Right lobe of liver (tissue), 4 donors: Measurements from ENCODE around the gene FRMD4B.

Source experiments
- POLR2A ChIP-seq: fragments of 450-650 bp; IDR thresholded peaks from one replicate; pipeline ENCODE4 v1.6.1; 2017; ENCODE audit warnings: antibody characterized with exemption, mild to moderate bottlenecking
- TF ChIP-seq, protein P1 (sequence below), 4 donors: fragments of 200-600 bp in 3 of 4; fragments of 450-650 bp in 1 of 4; IDR thresholded peaks; one replicate each; pipeline versions ENCODE4 v1.5.1 to v1.8.0; 2016 to 2022; ENCODE audit warnings: antibody characterized with exemption in 4 of 4, mild to moderate bottlenecking in 2 of 4
- donor health status: DM: no; HTN: no; CAD: no.
- donor health status: DM: no; HTN: no; CAD: no.
- donor health status: DM: no; HTN: yes; CAD: no.

DNA sequence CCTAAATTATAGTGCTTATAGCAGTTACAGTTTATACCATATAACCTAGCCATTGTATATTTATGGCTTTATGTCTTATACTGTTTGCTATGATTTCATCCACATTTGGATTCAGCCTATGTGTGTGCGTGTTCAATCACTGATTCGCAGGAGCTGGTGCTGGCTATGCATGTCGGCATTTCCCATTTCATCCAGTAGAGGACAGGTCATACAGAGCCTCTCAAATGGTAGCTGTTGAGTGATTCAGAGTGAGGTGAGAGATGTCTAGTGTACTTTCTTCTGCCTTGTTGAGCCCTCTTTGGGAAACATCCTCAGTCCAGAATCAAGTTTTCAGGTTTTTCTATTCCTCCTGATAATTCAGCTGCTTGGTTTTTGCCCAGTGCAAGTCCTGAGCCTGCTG is 76.1 kb downstream of the FRMD4B start:
- no peak for TF ChIP-seq POLR2A
- TF ChIP-seq, protein P1, sequence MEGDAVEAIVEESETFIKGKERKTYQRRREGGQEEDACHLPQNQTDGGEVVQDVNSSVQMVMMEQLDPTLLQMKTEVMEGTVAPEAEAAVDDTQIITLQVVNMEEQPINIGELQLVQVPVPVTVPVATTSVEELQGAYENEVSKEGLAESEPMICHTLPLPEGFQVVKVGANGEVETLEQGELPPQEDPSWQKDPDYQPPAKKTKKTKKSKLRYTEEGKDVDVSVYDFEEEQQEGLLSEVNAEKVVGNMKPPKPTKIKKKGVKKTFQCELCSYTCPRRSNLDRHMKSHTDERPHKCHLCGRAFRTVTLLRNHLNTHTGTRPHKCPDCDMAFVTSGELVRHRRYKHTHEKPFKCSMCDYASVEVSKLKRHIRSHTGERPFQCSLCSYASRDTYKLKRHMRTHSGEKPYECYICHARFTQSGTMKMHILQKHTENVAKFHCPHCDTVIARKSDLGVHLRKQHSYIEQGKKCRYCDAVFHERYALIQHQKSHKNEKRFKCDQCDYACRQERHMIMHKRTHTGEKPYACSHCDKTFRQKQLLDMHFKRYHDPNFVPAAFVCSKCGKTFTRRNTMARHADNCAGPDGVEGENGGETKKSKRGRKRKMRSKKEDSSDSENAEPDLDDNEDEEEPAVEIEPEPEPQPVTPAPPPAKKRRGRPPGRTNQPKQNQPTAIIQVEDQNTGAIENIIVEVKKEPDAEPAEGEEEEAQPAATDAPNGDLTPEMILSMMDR (IDR thresholded peaks at IDR 0.05), result peak; percentile 36 to 53 (median 52)
